GM19238 (cell line): ENCODE results near the gene DPP9.
"Not testable (repeated sequence)": the region's sequence is repeated elsewhere in the genome, so short reads cannot be mapped to it uniquely, and the experiment has no call there.

Source experiments
- DNase-seq: peaks from one replicate; pipeline ENCODE4 v3.0.0; 2011; ENCODE audit warnings: low spot score; ENCODE audit not compliant: insufficient read length

DPP9 gene

GRCh38 chr19:4723595-4724514 is at the start of gene DPP9:
TSS of gene DPP9 (minus strand) at chr19:4723842. CDS start at chr19:4719906, 3,936 bp downstream.
- peak; percentile 100 for DNase-seq

DNA sequence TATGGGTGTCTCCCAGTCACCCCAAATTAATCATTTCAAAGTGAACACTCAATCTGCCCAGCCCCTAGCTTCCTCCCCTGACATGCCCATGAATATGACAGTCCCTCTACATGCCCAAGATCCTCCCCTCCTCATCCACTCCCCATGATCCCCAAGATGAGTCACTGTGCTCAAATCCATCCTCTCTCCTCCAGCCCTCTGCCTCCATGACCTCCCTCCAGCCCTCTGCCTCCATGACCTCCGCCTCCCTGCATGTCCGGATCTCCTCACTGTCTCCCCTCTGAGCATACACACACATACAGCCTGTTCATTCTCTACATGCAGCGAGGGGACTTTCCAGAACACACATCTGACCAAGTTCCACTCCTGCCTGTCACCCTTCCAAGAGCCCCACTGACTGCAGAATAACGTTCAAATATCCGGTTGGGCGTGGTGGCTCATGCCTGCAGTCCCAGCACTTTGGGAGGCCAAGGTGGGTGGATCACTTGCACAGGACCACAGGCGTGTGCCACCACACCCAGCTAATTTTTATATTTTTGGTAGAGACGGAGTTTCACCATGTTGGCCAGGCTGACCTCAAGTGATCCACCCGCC is 49.5 kb upstream of the DPP9 start:
- DNase-seq: no peak

GRCh38 chr19:4772566-4772965 is 48.9 kb upstream of the DPP9 start:
- no peak for DNase-seq

DNA sequence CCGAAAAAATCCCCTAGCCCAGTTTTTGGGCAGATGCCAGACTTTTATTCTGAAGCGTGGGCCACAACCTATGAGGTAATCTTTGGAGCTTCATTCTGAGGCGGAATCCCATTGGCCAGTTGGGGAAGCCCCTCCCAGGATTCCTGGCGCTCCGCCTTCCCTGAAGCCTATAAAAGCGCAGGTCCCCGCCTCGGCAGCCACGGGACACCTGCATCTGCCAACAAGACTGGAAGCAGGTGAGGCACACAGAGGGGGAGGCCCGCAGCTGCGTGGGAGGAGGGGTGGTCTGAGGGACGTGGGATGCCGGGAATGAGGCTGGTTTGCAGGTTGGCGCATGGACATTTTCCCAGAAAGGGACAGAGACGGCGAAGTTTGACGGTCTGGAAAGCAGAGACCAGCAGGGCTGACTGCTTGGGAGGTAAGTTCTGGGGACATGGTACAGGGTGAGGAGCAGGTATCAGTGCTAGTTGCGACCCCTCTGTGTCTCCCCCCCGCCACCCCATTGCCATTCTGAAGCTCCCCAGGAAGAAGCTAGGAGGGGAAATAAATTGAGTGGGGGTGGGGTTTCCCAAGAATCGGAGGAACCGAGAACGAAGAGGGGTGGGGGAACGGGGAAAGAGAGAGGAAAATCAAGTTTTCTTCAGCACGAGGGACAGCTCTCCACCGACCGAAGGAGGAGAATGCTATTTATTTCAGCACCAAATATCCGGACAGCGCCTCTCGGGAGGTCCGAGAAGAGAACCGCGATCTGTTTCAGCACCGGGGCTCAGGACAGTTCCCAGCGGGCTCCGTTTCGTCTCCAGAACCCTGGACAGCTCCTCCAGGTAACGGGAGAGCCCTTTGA is 45.5 kb upstream of the DPP9 start:
- peak; percentile 64 for DNase-seq

GRCh38 chr19:4764393-4764660 is 40.7 kb upstream of the DPP9 start:
- DNase-seq: no peak

DNA sequence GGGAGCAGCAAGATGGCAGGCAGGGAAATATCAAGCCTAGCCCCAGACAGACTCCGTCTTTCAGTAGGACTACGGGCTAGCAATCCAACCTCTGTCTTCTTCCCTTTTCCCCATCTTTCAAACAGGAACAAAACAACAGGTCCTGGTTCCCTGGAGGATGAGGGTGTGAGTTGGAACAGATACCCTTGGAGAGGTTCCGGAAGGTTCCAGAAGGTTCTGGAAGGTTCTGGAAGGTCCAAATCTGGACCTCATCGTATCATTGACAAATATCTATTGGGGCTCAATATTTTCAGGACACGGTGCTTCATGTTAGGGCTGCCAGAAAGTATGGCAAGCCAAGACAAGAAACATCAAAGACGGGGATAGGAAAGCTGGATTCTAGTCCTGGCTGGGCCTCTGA is 39.4 kb upstream of the DPP9 start:
- no peak for DNase-seq

DNA sequence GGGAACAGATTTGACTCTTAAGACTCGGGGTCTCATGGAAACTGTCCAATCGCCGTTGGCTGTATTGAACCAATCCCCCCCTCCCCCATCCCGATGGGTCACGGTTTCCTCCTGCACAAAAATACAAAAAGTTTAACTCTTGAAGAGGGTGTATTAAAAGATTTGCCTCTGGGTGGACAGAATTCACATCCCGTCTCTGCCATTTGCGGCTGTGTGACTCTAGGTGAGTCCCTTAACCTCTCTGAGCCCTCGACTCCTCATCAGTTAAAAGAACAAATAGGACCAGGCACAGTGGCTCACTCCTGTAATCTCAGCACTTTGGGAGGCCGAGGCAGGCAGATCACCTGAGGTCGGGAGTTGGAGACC is 36.6 kb upstream of the DPP9 start:
- DNase-seq: no peak

DNA sequence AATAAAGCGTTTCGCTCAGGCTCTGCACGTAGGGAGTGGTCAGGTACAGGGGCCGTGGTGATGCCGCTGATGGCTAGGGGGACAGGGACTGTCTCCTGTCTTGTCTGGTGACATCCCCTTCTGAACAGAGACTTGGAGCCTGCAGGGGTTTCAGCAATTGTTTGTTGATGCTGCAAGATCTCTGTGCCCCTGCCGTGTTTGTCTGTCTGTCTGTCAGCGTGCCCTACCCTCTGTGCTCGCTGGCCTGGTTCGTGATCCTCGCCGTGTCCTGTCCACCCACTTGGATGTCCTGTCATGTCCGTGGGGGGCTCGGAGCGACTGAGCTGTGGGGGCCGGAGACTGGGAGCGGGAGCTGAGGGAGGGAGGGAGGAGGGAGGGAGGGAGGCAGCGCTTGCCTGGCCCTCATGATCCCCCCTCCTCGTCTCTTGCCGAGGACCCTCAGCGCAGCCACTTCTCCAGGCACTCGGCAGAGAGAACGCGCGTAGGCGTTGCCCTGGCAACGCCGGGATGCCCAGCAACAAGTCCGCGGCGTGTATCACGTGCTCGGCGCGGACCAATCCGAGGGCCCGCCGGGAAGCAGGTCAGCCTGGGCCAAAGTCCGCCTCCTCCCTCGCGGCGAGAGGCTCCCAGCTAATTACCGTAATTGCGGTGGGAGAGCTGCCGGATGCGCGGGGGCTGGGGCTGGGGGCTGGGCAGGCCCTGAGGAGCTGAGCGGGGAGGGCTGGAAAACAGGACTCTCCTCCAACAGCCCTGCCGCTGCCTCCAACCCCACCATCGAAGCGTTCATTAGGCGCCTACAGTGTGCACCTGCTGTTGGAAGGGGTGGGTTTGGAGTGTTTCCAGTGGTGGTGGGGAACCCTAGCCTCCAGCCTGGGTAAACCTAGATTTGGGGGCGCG is 36.0 kb upstream of the DPP9 start:
- peak; percentile 98 for DNase-seq

DNA sequence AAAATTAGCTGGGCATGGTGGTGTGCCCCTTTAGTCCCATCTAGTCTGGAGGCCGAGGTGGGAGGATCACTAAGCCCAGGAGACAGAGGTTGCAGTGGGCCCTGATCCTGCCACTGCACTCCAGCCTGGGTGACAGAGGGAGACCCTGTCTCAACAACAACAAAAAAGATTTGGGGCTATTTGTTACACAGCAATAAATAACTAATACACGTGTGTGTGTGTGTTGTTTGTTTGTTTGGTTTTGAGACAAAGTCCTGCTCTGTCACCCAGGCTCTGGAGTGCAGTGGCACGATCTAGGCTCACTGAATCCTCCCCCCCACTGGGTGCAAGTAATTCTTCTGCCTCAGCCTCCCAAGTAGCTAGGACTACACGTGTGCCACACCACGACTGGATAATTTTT is 35.0 kb upstream of the DPP9 start:
- no peak for DNase-seq

DNA sequence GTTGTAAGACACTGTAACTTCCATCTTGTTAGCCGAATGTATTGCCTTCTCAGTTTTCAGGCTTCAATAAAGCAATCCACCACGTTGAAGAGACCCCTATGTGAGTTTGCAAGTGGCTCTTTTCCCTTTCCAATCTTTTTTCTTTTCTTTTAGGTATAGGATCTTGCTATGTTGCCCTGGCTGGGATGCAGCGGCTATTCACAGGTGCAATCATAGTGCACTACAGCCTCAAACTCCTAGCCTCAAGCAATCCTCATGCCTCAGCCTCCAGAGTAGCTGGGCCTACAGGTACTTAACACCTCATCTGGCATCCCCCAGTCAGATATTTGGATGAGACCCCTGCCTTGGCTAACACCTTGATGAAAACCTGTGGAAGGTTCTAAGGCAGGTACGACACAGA is 34.4 kb upstream of the DPP9 start:
- no peak for DNase-seq

- DNase-seq: no peak
Observed at GRCh38 chr19:4755459-4755858, 31.8 kb upstream of the DPP9 start.

GRCh38 chr19:4754248-4754647 is 30.6 kb upstream of the DPP9 start:
- DNase-seq: no peak

- DNase-seq: no peak
Observed at GRCh38 chr19:4749870-4750590, 26.4 kb upstream of the DPP9 start.

GRCh38 chr19:4748589-4748988 is 24.9 kb upstream of the DPP9 start:
- DNase-seq: no peak

DNA sequence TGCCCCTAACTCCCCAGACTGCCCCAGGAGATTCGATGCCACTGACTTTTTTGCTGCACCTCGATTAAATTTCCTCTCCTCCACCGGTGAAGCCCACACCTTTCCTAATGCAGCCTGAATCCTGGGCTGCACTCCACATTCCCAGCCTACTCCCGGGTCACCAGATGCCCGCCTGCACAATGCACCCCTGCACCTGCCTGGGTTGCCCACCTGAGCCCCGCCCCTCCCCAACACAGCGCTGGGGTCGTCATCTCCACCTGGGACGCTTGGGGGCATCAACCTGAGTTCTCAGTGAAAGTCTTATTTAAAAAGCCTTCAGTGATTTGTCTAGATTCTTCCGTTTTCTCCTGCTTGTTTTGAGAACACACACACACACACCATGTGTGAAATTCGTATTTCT is 24.5 kb upstream of the DPP9 start:
- no peak for DNase-seq

DNA sequence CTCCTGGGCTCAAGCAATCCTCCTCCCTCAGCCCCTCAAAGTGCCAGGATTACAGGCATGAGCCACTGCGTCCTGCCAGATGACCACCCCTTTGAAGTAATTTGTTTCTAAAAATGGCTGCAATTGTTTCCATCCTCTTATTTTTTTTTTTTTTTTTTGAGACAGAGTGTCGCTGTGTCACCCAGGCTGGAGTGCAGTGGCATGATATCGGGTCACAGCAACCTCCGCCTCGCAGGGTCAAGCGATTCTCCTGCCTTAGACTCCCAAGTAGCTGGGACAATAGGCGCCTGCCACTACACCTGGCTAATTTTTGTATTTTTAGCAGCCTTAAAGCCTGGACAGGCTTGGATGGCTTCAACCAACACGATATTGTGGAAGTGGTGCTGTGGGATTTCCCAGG is 22.3 kb upstream of the DPP9 start:
- no peak for DNase-seq

DNA sequence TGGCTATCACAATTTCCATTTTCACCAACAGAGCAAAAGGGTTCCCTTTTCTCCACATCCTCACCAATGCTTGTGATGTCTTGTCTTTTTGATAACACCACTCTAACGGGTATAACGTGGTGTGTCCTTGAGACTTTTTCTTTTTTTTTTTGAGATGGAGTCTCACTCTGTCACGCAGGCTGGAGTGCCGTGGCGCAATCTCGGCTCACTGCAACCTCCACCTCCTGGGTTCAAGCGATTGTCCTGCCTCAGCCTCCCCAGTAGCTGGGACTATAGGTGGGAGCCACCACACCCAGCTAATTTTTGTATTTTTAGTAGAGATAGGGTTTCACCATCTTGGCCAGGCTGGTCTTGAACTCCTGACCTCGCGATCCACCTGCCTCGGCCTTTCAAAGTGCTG is 21.5 kb upstream of the DPP9 start:
- DNase-seq: not testable (repeated sequence)

DNA sequence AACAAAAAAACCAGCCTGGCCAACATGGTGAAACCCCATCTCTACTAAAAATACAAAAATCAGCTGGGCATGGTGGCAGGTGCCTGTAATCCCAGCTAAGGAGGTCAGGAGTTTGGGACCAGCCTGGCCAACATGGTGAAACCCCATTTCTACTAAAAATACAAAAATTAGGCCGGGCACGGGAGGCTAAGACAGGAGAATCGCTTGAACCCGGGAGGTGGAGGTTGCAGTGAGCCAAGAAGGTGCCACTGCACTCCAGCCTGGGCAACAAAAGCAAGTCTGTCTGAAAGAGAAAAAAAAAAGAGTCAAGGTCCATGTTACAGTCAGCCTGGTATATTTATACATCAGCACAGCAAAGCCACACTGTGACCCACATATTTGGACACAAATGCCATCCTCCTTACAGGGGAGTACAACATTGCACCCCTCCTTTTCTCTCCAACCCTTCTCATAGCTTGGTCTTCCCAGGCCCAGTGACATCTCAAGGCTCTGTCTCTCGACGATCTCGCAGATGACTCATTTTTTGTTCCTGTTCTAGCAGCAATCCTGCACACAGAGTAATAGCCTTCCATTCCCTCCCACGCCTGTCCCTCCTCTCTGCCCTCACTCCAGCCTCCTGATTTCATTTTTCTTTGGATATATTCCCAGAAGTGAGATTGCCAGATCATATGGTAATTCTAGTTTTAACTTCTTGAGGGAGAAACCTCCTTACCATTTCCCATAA is 21.0 kb upstream of the DPP9 start:
- DNase-seq: no peak

DNA sequence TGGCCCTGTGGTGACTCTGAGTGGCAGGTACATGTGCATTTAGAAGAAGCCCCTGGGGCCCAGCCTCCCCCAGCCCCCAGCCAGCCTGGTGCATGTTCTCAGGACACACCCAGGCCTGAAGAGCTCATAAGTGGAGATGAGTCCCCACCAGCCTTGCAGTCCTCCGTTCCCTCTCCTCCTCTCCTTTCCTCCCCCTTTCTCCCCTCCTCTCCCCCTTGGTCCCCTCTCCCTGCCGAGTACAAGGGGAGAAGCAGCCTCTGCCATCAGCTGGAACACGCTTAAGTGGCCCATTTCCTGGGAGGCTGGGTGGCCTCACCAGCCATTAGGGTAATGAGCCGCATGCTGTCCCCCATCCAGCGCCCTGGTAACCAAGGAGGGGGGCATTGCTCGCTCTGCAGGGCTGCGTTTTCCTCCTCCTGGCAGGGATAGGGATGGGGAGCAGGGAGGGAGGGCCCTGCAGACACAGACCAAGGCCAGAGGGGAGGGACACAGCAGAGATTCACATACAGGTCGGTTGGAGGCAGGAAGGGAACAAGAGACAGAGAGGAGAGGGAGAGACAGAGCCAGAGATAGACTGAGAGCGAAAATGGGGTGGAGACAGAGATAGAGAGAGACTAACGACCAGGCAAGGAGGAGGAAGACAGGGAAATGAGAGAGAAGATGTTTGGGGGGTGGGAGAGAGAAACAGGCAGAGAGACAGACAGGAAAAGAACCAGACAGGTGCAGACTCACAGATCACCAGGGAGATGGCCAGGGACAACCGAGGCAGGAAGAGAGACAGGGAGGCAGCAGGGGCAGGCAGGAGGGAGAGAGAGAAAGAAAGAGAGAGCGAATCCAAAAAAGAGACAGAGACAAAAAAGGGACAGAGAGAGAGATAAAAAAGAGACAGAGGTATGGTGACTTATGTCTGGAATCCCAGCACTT is 19.3 kb upstream of the DPP9 start:
- DNase-seq: no peak
